ENCODE data around the gene CTXN3. TPM values are rescaled to one million over a fixed set of nuclear protein-coding genes. Genes with fewer than 3 reads are reported as not detected.

The CTXN3 gene
- total RNA-seq, 1 donor from 2014 or later: not detected

DNA sequence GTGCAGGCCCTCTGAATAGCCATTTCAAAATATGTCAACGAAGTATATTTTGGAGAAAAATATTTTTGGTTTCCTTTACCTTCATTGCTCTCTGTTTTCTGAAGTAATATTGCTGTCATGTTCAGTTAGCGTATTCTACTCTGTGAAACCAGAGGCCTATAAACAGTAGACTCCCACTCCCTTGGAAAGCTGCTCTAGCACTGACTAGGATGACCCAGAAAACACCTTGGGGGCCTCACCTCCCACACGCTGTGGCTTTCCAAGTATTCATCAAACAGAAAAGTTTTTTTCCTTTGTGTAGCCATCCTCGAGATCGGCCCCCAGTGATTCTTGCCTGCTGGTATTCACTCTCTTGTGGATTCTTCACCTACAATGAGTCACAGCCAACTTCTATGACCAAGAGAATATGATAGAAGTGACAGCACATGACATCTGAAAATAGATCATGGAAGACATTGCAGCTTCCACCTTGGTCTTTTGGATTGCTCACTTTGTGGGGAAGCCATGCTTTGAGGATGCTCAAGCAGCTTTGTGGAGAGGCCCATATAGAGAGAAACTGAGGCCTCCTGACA is 28.9 kb upstream of the CTXN3 start:
- Mint-ChIP-seq H3K27me3 (ENCODE audit: insufficient read depth, low read depth) (no peaks in the 10 kb centered on the region), H3K36me3 (no peaks in the 10 kb centered on the region), H3K4me1 (peaks cover 20% of the 10 kb centered on the region), H3K4me3 (no peak overlapping the region), H3K27ac (no peak overlapping the region), H3K9me3 (no peaks in the 10 kb centered on the region)
- Histone ChIP-seq H3K27me3 (no peaks in the 10 kb centered on the region), H2AFZ (replicated peaks) (no peak overlapping the region), H3K9me3 (ENCODE audit: low read depth) (no peaks in the 10 kb centered on the region), H3K27ac (no peak overlapping the region), H3K79me2 (ENCODE audit: low read depth) (no peaks in the 10 kb centered on the region), H3K4me2 (no peak overlapping the region), H4K20me1 (ENCODE audit: low read depth) (no peaks in the 10 kb centered on the region), H3K4me3 (no peak overlapping the region), H3K9ac (no peak overlapping the region), H3K4me1 (peaks cover 7% of the 10 kb centered on the region), H3F3A (ENCODE audit: low read depth) (no peaks in the 10 kb centered on the region), H3K36me3 (no peaks in the 10 kb centered on the region)
- DNase-seq (ENCODE audit: low spot score): no peak
- no peak for TF ChIP-seq EZH2 (IDR thresholded peaks at IDR 0.05)
- TF ChIP-seq, protein P1, sequence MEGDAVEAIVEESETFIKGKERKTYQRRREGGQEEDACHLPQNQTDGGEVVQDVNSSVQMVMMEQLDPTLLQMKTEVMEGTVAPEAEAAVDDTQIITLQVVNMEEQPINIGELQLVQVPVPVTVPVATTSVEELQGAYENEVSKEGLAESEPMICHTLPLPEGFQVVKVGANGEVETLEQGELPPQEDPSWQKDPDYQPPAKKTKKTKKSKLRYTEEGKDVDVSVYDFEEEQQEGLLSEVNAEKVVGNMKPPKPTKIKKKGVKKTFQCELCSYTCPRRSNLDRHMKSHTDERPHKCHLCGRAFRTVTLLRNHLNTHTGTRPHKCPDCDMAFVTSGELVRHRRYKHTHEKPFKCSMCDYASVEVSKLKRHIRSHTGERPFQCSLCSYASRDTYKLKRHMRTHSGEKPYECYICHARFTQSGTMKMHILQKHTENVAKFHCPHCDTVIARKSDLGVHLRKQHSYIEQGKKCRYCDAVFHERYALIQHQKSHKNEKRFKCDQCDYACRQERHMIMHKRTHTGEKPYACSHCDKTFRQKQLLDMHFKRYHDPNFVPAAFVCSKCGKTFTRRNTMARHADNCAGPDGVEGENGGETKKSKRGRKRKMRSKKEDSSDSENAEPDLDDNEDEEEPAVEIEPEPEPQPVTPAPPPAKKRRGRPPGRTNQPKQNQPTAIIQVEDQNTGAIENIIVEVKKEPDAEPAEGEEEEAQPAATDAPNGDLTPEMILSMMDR (IDR thresholded peaks at IDR 0.05): no peak
- TF ChIP-seq EZH2phosphoT487 (IDR thresholded peaks at IDR 0.05): no peak

DNA sequence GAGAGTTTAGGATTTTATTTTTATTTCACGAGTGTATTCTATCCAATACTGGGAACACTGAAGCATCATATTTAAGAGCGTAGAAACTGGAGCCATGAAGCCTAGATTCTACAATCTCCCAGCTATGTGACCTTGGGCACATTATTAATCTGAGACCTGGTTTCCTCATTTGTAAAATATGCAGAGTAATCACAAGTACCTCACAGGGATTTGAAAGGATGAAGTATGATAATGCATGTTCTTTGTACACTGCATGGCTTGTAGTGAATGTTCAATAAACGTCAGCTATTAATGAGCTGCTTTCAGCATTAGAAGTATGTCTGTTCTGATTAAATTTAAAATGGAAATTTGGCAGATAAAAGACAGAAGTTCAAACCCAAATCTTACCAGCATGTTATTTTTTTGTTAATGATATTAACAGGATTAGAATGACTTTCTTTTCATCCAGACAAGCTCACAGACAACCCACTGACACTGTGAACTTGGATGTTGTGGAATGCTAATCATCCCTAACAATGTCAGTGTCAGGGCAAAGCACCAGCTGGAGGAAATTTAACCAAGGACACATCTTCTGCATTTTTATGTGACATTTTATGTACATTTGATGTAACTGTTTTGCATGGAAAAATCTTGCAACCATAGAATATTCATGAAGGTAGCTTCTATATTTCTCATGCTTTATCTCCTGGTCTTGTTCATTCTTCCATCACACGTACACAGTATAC is 27.1 kb upstream of the CTXN3 start:
- no peaks in the 10 kb centered on the region for H3K9me3 ChIP-seq (ENCODE audit: low read depth)
- Mint-ChIP-seq H3K27me3 (ENCODE audit: insufficient read depth, low read depth) (no peaks in the 10 kb centered on the region), H3K36me3 (no peaks in the 10 kb centered on the region), H3K4me3 (no peak overlapping the region), H3K27ac (no peak overlapping the region), H3K9me3 (no peaks in the 10 kb centered on the region), H3K4me1 (peaks cover 20% of the 10 kb centered on the region)
- no peaks in the 10 kb centered on the region for H3K27me3 ChIP-seq
- H3F3A ChIP-seq (ENCODE audit: low read depth): no peaks in the 10 kb centered on the region
- no peak overlapping the region for H3K27ac ChIP-seq
- H3K36me3 ChIP-seq: no peaks in the 10 kb centered on the region
- H3K4me1 ChIP-seq: no peaks in the 10 kb centered on the region
- no peaks in the 10 kb centered on the region for H3K79me2 ChIP-seq (ENCODE audit: low read depth)
- no peak overlapping the region for H3K4me3 ChIP-seq
- H3K4me2 ChIP-seq: no peak overlapping the region
- TF ChIP-seq, protein P1 (IDR thresholded peaks at IDR 0.05): no peak
- TF ChIP-seq EZH2phosphoT487 (IDR thresholded peaks at IDR 0.05): no peak
- no peak for TF ChIP-seq EZH2 (IDR thresholded peaks at IDR 0.05)
- DNase-seq (ENCODE audit: low spot score): no peak
- H4K20me1 ChIP-seq (ENCODE audit: low read depth): no peaks in the 10 kb centered on the region
- no peak overlapping the region for H2AFZ ChIP-seq (replicated peaks)
- H3K9ac ChIP-seq: no peak overlapping the region

DNA sequence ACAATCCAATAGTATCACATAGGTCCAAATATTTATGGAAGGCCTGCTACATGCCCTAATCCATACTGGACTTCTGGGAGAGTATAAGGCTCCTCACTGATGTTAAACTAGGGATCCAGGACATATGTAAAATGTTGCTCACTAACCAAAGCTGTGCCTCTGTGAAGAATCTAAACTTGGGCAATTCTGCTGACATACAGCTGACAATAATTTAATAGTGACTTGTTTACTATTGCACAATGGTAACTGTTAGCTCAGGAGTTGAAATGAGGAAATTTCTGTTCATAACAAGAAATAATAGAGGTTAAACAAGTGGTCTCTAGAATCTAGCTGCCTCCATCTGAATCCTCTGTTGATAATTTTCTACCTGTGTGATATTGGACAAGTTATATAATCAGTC is 14.9 kb upstream of the CTXN3 start:
- H3K4me1 ChIP-seq: no peaks in the 10 kb centered on the region
- no peaks in the 10 kb centered on the region for H3K4me1 Mint-ChIP-seq
- no peak overlapping the region for H3K9ac ChIP-seq
- H3K4me3 ChIP-seq: no peak overlapping the region
- no peak for DNase-seq (ENCODE audit: low spot score)
- H3K9me3 Mint-ChIP-seq: no peaks in the 10 kb centered on the region
- no peaks in the 10 kb centered on the region for H3K79me2 ChIP-seq (ENCODE audit: low read depth)
- no peaks in the 10 kb centered on the region for H3K27me3 ChIP-seq
- H3K27ac Mint-ChIP-seq: no peak overlapping the region
- no peak overlapping the region for H3K27ac ChIP-seq
- no peaks in the 10 kb centered on the region for H4K20me1 ChIP-seq (ENCODE audit: low read depth)
- H2AFZ ChIP-seq (replicated peaks): no peak overlapping the region
- H3K36me3 Mint-ChIP-seq: no peaks in the 10 kb centered on the region
- no peaks in the 10 kb centered on the region for H3F3A ChIP-seq (ENCODE audit: low read depth)
- H3K36me3 ChIP-seq: no peaks in the 10 kb centered on the region
- TF ChIP-seq EZH2phosphoT487 (IDR thresholded peaks at IDR 0.05) (no peak), EZH2 (IDR thresholded peaks at IDR 0.05) (no peak)
- TF ChIP-seq, protein P1 (IDR thresholded peaks at IDR 0.05): no peak
- no peak overlapping the region for H3K4me2 ChIP-seq
- H3K4me3 Mint-ChIP-seq: no peak overlapping the region
- no peaks in the 10 kb centered on the region for H3K27me3 Mint-ChIP-seq (ENCODE audit: insufficient read depth, low read depth)
- H3K9me3 ChIP-seq (ENCODE audit: low read depth): no peaks in the 10 kb centered on the region

All from neural progenitor cell (in vitro differentiated cells).